ENCODE results near the gene LRP2. TPM values are rescaled to one million over a fixed set of nuclear protein-coding genes. Genes with fewer than 3 reads are reported as not detected.

The LRP2 gene
- polyA plus RNA-seq, 3 donors, result not detected

GRCh38 chr2:169324581-169325260, 37.6 kb downstream of the LRP2 start:
- Histone ChIP-seq H3K4me1 (ENCODE audit: control insufficient read depth in 1 of 2, insufficient read depth in 2 of 2, low read length in 2 of 2) (no peaks in the 10 kb centered on the region), H4K20me1 (ENCODE audit: insufficient read depth, low read length) (no peaks in the 10 kb centered on the region), H3K27ac (ENCODE audit: low read depth in 1 of 2, low read length in 2 of 2) (no peak overlapping the region), H3K27me3 (ENCODE audit: control insufficient read depth in 2 of 2, insufficient read depth in 2 of 2, low read length in 2 of 2) (no peaks in the 10 kb centered on the region), H3K9ac (ENCODE audit: insufficient read depth, low read length, poor library complexity, severe bottlenecking) (no peak overlapping the region), H3K4me3 (replicated peaks in 1 of 3; ENCODE audit: low read depth in 2 of 3, low read length in 3 of 3) (no peak overlapping the region), H3K36me3 (replicated peaks in 1 of 2; ENCODE audit: control insufficient read depth in 1 of 2, insufficient read depth in 2 of 2, low read length in 2 of 2) (no peaks in the 10 kb centered on the region), H3K4me2 (replicated peaks; ENCODE audit: extremely low read depth, low read length, poor library complexity, severe bottlenecking) (no peak overlapping the region), H3K9me3 (replicated peaks in 1 of 2; ENCODE audit: control insufficient read depth in 1 of 2, insufficient read depth in 1 of 2, low read length in 2 of 2) (no peaks in the 10 kb centered on the region), H3K79me2 (ENCODE audit: insufficient read depth, low read length) (no peaks in the 10 kb centered on the region), H2AFZ (ENCODE audit: insufficient read depth, low read depth, low read length, poor library complexity, severe bottlenecking) (no peak overlapping the region)
- 60% methylated on average over 1 of the region's 5 CpGs for WGBS (ENCODE audit: insufficient coverage)
- peaks cover 3 to 7% (median 6%) of the 10 kb centered on the region in 3 donors for H3K27me3 Mint-ChIP-seq (ENCODE audit: low read depth in 3 of 3)
- no peak overlapping the region for H3K4me3 Mint-ChIP-seq
- no peaks in the 10 kb centered on the region for H3K4me1 Mint-ChIP-seq
- H3K9me3 Mint-ChIP-seq, result peaks cover 0 to 1% (median 0%) of the 10 kb centered on the region in 7 donors
- H3K27ac Mint-ChIP-seq, result no peak overlapping the region
- H3K36me3 Mint-ChIP-seq, result no peaks in the 10 kb centered on the region
- intact Hi-C loops (cut with micrococcal nuclease), result no loop called here
- no peak for DNase-seq
- no peak for TF ChIP-seq CTCF (IDR thresholded peaks at IDR 0.05)

- TF ChIP-seq CTCF (IDR thresholded peaks at IDR 0.05), result no peak
- DNase-seq, result no peak
- Histone ChIP-seq H3K9me3 (replicated peaks in 1 of 2; ENCODE audit: control insufficient read depth in 1 of 2, insufficient read depth in 1 of 2, low read length in 2 of 2) (no peaks in the 10 kb centered on the region), H3K79me2 (ENCODE audit: insufficient read depth, low read length) (no peaks in the 10 kb centered on the region), H3K27me3 (ENCODE audit: control insufficient read depth in 2 of 2, insufficient read depth in 2 of 2, low read length in 2 of 2) (no peaks in the 10 kb centered on the region), H3K4me2 (replicated peaks; ENCODE audit: extremely low read depth, low read length, poor library complexity, severe bottlenecking) (no peak overlapping the region), H3K36me3 (replicated peaks in 1 of 2; ENCODE audit: control insufficient read depth in 1 of 2, insufficient read depth in 2 of 2, low read length in 2 of 2) (no peaks in the 10 kb centered on the region), H2AFZ (ENCODE audit: insufficient read depth, low read depth, low read length, poor library complexity, severe bottlenecking) (no peak overlapping the region), H3K4me1 (ENCODE audit: control insufficient read depth in 1 of 2, insufficient read depth in 2 of 2, low read length in 2 of 2) (no peaks in the 10 kb centered on the region), H3K9ac (ENCODE audit: insufficient read depth, low read length, poor library complexity, severe bottlenecking) (no peak overlapping the region), H3K27ac (ENCODE audit: low read depth in 1 of 2, low read length in 2 of 2) (no peak overlapping the region), H3K4me3 (replicated peaks in 1 of 3; ENCODE audit: low read depth in 2 of 3, low read length in 3 of 3) (no peak overlapping the region), H4K20me1 (ENCODE audit: insufficient read depth, low read length) (no peaks in the 10 kb centered on the region)
- whole genome bisulfite sequencing (ENCODE audit: insufficient coverage), result no CpG with 5 or more reads among the region's 2 CpGs
- H3K4me1 Mint-ChIP-seq, result no peaks in the 10 kb centered on the region
- H3K27ac Mint-ChIP-seq, result no peak overlapping the region
- H3K36me3 Mint-ChIP-seq, result no peaks in the 10 kb centered on the region
- peaks cover 3 to 7% (median 6%) of the 10 kb centered on the region in 3 donors for H3K27me3 Mint-ChIP-seq (ENCODE audit: low read depth in 3 of 3)
- H3K4me3 Mint-ChIP-seq, result no peak overlapping the region
- intact Hi-C loops (cut with micrococcal nuclease), result no loop called here
- peaks cover 0 to 1% (median 0%) of the 10 kb centered on the region in 7 donors for H3K9me3 Mint-ChIP-seq
Observed at GRCh38 chr2:169323841-169324240, 38.5 kb downstream of the LRP2 start.
